Progenitor cell of endocrine pancreas (in vitro differentiated cells): ENCODE data around the gene STEAP1B. TPM values are rescaled to one million over a fixed set of nuclear protein-coding genes. Genes with fewer than 3 reads are reported as not detected.

Source experiments
- DNase-seq: peaks from one replicate; pipeline ENCODE4 v3.0.0; 2021; ENCODE audit warnings: low spot score; ENCODE audit not compliant: unreplicated experiment
- H3K27ac Mint-ChIP-seq: 2 replicates; pipeline ENCODE4 v1.8.0; 2021; ENCODE audit warnings: mild to moderate bottlenecking, moderate library complexity, mixed read lengths
- H3K27me3 Mint-ChIP-seq: 2 replicates; pipeline ENCODE4 v1.8.0; 2021; ENCODE audit warnings: mixed read lengths
- H3K36me3 Mint-ChIP-seq: 2 replicates; pipeline ENCODE4 v1.8.0; 2022; ENCODE audit warnings: mixed read lengths; ENCODE audit not compliant: insufficient read depth
- H3K4me1 Mint-ChIP-seq: 2 replicates; pipeline ENCODE4 v1.8.0; 2021; ENCODE audit warnings: low read depth, mixed read lengths
- H3K4me3 Mint-ChIP-seq: 2 replicates; pipeline ENCODE4 v1.8.0; 2021; ENCODE audit warnings: low read depth, mild to moderate bottlenecking, moderate library complexity, mixed read lengths
- H3K9me3 Mint-ChIP-seq: 2 replicates; pipeline ENCODE4 v1.8.0; 2021; ENCODE audit warnings: low read depth, mixed read lengths
- total RNA-seq: library from RNA; stranded (reverse); gene quantifications from 2 replicates; pipeline ENCODE4 v1.2.1, GENCODE V29; 2021
- TF ChIP-seq, protein P1 (sequence below): fragments of 200-600 bp; sonication (generic); IDR thresholded peaks from one replicate; pipeline ENCODE4 v1.5.0; 2021; ENCODE audit warnings: antibody characterized with exemption, mild to moderate bottlenecking; ENCODE audit not compliant: unreplicated experiment

Gene STEAP1B
- total RNA-seq, 1 donor from 2014 or later, result 0.89 TPM

DNA sequence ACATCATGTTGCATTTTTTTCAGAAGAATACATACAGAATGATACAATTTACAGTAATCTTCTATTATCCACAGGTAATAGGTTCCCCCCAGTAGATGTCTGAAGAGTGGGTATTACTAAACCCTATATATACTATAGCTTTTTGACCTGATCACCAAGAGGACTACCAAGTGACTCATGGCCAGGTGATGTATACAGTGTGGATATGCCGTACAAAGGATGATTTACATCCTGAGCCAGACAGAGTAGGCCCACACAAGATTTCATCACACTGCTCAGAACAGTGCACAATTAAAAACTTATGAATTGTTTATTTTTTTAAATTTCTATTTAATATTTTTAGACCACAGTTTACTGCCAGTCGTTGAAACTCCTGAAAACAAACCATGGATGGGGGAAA, 70.6 kb downstream of the STEAP1B start:
- no peaks in the 10 kb centered on the region for H3K9me3 Mint-ChIP-seq
- no peak overlapping the region for H3K4me3 Mint-ChIP-seq
- DNase-seq, result no peak
- peaks cover 8% of the 10 kb centered on the region for H3K4me1 Mint-ChIP-seq
- TF ChIP-seq, protein P1, sequence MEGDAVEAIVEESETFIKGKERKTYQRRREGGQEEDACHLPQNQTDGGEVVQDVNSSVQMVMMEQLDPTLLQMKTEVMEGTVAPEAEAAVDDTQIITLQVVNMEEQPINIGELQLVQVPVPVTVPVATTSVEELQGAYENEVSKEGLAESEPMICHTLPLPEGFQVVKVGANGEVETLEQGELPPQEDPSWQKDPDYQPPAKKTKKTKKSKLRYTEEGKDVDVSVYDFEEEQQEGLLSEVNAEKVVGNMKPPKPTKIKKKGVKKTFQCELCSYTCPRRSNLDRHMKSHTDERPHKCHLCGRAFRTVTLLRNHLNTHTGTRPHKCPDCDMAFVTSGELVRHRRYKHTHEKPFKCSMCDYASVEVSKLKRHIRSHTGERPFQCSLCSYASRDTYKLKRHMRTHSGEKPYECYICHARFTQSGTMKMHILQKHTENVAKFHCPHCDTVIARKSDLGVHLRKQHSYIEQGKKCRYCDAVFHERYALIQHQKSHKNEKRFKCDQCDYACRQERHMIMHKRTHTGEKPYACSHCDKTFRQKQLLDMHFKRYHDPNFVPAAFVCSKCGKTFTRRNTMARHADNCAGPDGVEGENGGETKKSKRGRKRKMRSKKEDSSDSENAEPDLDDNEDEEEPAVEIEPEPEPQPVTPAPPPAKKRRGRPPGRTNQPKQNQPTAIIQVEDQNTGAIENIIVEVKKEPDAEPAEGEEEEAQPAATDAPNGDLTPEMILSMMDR, result no peak
- H3K36me3 Mint-ChIP-seq, result no peaks in the 10 kb centered on the region
- H3K27me3 Mint-ChIP-seq, result peaks cover 6% of the 10 kb centered on the region
- H3K27ac Mint-ChIP-seq, result no peak overlapping the region

DNA sequence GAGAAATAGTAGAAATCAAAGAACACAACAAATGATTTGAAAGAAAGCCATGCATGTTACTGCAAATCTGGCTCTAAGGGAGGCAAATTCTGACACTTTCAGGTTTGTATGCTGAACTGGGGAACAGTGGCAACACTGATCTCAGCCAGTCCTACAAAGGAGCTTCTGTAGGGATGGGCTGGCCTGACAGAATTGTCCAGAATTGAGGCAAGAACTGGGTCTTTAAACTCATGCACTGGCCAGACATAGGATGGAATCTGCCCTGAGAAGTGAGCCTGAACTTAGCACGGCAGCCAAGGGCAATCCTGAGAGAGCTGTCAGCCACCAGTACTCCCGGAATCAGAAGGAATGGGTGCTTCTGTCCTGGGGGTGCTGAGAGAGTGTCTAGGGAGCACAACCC, 72.1 kb downstream of the STEAP1B start:
- H3K36me3 Mint-ChIP-seq, result no peaks in the 10 kb centered on the region
- H3K27me3 Mint-ChIP-seq, result peaks cover 6% of the 10 kb centered on the region
- TF ChIP-seq, protein P1, result no peak
- no peak for DNase-seq
- peaks cover 4% of the 10 kb centered on the region for H3K4me1 Mint-ChIP-seq
- H3K4me3 Mint-ChIP-seq, result no peak overlapping the region
- no peak overlapping the region for H3K27ac Mint-ChIP-seq
- H3K9me3 Mint-ChIP-seq, result no peaks in the 10 kb centered on the region

DNA sequence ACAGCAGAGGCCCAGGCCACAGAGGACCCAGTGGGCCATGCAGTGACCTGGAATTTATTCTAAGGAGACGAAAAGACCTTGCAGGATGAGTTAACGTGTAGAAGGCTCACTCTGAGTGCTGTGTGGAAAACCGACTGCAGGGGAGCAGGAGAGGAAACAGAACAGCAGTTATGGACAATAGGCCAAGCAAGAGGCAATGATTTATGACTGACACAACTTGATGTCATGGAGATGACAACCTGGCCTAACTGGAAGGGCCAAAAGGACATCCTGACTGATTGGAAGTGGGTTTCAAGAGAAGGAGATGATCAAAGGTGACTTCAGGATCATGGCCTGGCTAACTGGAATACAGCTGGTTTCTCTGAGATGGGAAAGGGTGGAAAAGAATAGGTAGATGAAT, 72.9 kb downstream of the STEAP1B start:
- Mint-ChIP-seq H3K4me1 (no peaks in the 10 kb centered on the region), H3K36me3 (no peaks in the 10 kb centered on the region), H3K4me3 (no peak overlapping the region), H3K27ac (no peak overlapping the region), H3K9me3 (no peaks in the 10 kb centered on the region), H3K27me3 (peaks cover 6% of the 10 kb centered on the region)
- TF ChIP-seq, protein P1, result no peak
- DNase-seq, result no peak

DNA sequence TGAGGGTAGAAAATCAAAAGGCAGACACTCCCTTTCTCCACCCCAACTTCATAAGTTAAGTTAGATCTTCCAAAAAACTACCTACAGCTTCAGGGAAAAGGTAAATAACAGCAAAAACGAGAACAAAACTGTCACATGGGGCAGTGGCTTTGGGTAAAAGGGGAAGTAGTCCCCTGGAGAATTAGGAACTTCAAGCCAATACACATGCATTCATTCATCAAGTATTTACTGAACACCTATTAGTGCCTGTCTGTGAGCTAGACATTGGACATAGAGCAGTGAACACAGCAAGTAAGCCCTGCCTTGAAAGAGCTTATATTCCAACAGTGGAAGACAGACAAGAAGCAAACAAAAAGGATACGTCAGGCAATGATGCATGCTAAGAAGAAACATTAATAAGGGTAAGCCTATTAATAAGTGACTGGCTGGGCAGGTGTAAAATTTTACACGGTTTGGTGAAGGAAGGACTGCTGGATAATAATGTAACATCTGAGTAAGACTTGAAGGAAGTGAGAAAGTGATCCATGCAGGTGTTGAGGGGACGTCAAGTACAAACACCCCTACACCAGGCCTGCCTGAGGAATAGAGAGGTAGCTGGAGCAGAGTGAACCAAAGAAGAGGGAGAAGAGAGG, 73.4 kb downstream of the STEAP1B start:
- TF ChIP-seq, protein P1, result no peak
- no peak for DNase-seq
- Mint-ChIP-seq H3K27ac (no peak overlapping the region), H3K4me1 (no peaks in the 10 kb centered on the region), H3K4me3 (no peak overlapping the region), H3K36me3 (no peaks in the 10 kb centered on the region), H3K9me3 (no peaks in the 10 kb centered on the region), H3K27me3 (peaks cover 6% of the 10 kb centered on the region)

DNA sequence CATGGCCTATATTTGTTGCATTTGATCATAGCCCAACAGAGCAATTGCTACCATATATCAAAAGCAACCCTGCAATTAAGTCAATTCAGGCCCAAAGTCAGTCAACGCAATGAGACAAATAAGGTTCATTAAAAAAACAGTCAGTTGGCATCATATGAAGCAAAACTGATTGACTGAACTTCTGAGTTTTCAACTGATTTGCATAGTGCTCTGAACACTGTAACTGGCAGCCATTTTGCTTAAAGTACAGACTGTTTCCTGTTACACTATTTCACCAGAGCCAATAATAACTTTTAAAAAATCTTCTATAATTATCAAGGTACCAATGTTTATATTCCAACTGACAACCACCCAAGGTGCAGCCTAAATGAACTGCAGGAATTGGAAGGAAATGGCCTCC, 74.6 kb downstream of the STEAP1B start:
- DNase-seq, result no peak
- peaks cover 6% of the 10 kb centered on the region for H3K27me3 Mint-ChIP-seq
- H3K4me1 Mint-ChIP-seq, result no peaks in the 10 kb centered on the region
- no peaks in the 10 kb centered on the region for H3K9me3 Mint-ChIP-seq
- no peaks in the 10 kb centered on the region for H3K36me3 Mint-ChIP-seq
- no peak overlapping the region for H3K27ac Mint-ChIP-seq
- TF ChIP-seq, protein P1, result no peak
- no peak overlapping the region for H3K4me3 Mint-ChIP-seq
